Astrocyte (in vitro differentiated cells and primary cell): ENCODE measurements around the gene STRADB. TPM values are rescaled to one million over a fixed set of nuclear protein-coding genes. Genes with fewer than 3 reads are reported as not detected.

Experiments
- DNase-seq: peaks from one replicate; pipeline ENCODE4 v3.0.0-alpha.2; 2010; ENCODE audit warnings: low read depth
- FAIRE-seq: peaks from 2 replicates; lab custom pipeline; 2011; peaks lifted over from hg19 to GRCh38; lab: Jason Lieb, UNC
- H2AFZ ChIP-seq: 2 replicates; pipeline ENCODE4 v1.6.0; 2012; ENCODE audit warnings: low read depth, low read length, inconsistent platforms
- H3K27ac ChIP-seq: 2 replicates; pipeline ENCODE4 v1.5.1; 2011; ENCODE audit warnings: low read depth, low read length, inconsistent platforms
- H3K27me3 ChIP-seq: 2 replicates; pipeline ENCODE4 v1.6.0; 2011; ENCODE audit warnings: low read length, inconsistent platforms; ENCODE audit not compliant: insufficient read depth
- H3K36me3 ChIP-seq: 2 replicates; pipeline ENCODE4 v1.5.1; 2011; ENCODE audit warnings: low read length, inconsistent platforms; ENCODE audit not compliant: insufficient read depth
- H3K4me1 ChIP-seq: 2 replicates; pipeline ENCODE4 v1.5.1; 2011; ENCODE audit warnings: low read length, inconsistent platforms; ENCODE audit not compliant: insufficient read depth
- H3K4me2 ChIP-seq: 2 replicates; pipeline ENCODE4 v1.6.0; 2012; ENCODE audit warnings: low read length, inconsistent platforms
- H3K4me3 ChIP-seq: 2 replicates; pipeline ENCODE4 v1.5.1; 2011; ENCODE audit warnings: low read depth, mild to moderate bottlenecking, low read length, inconsistent platforms; ENCODE audit not compliant: insufficient read depth
- H3K79me2 ChIP-seq: 2 replicates; pipeline ENCODE4 v1.6.0; 2012; ENCODE audit warnings: mild to moderate bottlenecking, low read length, inconsistent platforms; ENCODE audit not compliant: insufficient read depth
- H3K9ac ChIP-seq: 2 replicates; pipeline ENCODE4 v1.6.0; 2012; ENCODE audit warnings: mild to moderate bottlenecking, low read length, inconsistent platforms
- H3K9me3 ChIP-seq: 2 replicates; pipeline ENCODE4 v1.5.1; 2012; ENCODE audit warnings: low read depth, mild to moderate bottlenecking, low read length, inconsistent platforms; ENCODE audit not compliant: insufficient read depth
- H4K20me1 ChIP-seq: 2 replicates; pipeline ENCODE4 v1.6.0; 2012; ENCODE audit warnings: low read length, inconsistent platforms; ENCODE audit not compliant: insufficient read depth
- H3K27ac Mint-ChIP-seq: one replicate; pipeline ENCODE4 v1.8.0; 2021; ENCODE audit warnings: mild to moderate bottlenecking, mixed read lengths; ENCODE audit not compliant: unreplicated experiment
- H3K27me3 Mint-ChIP-seq: one replicate; pipeline ENCODE4 v1.8.0; 2021; ENCODE audit warnings: low read depth, mixed read lengths; ENCODE audit not compliant: unreplicated experiment
- H3K36me3 Mint-ChIP-seq: one replicate; pipeline ENCODE4 v1.8.0; 2021; ENCODE audit warnings: low read depth, mixed read lengths; ENCODE audit not compliant: unreplicated experiment
- H3K4me1 Mint-ChIP-seq: one replicate; pipeline ENCODE4 v1.8.0; 2021; ENCODE audit warnings: low read depth, mixed read lengths; ENCODE audit not compliant: unreplicated experiment
- H3K4me3 Mint-ChIP-seq: one replicate; pipeline ENCODE4 v1.8.0; 2021; ENCODE audit warnings: mild to moderate bottlenecking, moderate library complexity, mixed read lengths; ENCODE audit not compliant: unreplicated experiment
- H3K9me3 Mint-ChIP-seq: one replicate; pipeline ENCODE4 v1.8.0; 2021; ENCODE audit warnings: mild to moderate bottlenecking, mixed read lengths; ENCODE audit not compliant: unreplicated experiment
- CTCF ChIP-seq: IDR thresholded peaks from 2 replicates; pipeline ENCODE4 v1.5.1; 2011; ENCODE audit warnings: low read depth, mild to moderate bottlenecking, inconsistent platforms, low read length, moderate library complexity; ENCODE audit not compliant: insufficient read depth
- EZH2 ChIP-seq: IDR thresholded peaks from 2 replicates; pipeline ENCODE4 v1.6.1; 2012; ENCODE audit warnings: mild to moderate bottlenecking, low read length, inconsistent platforms; ENCODE audit not compliant: insufficient read depth
- total RNA-seq: library from RNA; stranded (reverse); gene quantifications from 2 replicates; pipeline ENCODE4 v1.2.1, GENCODE V29; 2021

Gene STRADB
- total RNA-seq, 1 donor from 2014 or later = 40.5 TPM

- Mint-ChIP-seq H3K4me3 (no peak overlapping the region), H3K27ac (no peak overlapping the region), H3K4me1 (no peaks in the 10 kb centered on the region), H3K27me3 (no peaks in the 10 kb centered on the region), H3K36me3 (no peaks in the 10 kb centered on the region), H3K9me3 (peaks cover 13% of the 10 kb centered on the region)
- H3K27ac ChIP-seq = no peak overlapping the region
- no peaks in the 10 kb centered on the region for H3K4me1 ChIP-seq
- TF ChIP-seq CTCF = no peak
- no peak for TF ChIP-seq EZH2
- no peaks in the 10 kb centered on the region for H3K9me3 ChIP-seq
- no peak for FAIRE-seq
- H2AFZ ChIP-seq = no peak overlapping the region
- DNase-seq = no peak
- no peaks in the 10 kb centered on the region for H3K27me3 ChIP-seq
- H3K4me3 ChIP-seq = no peak overlapping the region
- no peak overlapping the region for H3K9ac ChIP-seq
- H4K20me1 ChIP-seq = no peaks in the 10 kb centered on the region
- H3K4me2 ChIP-seq = no peak overlapping the region
- no peaks in the 10 kb centered on the region for H3K79me2 ChIP-seq
- H3K36me3 ChIP-seq = no peaks in the 10 kb centered on the region
Measured at GRCh38 chr2:201502713-201503112, 51.2 kb downstream of the STRADB start.

- no peak for FAIRE-seq
- H3K4me3 Mint-ChIP-seq = no peak overlapping the region
- peaks cover 7% of the 10 kb centered on the region for H3K9me3 Mint-ChIP-seq
- Histone ChIP-seq H3K4me3 (no peak overlapping the region), H3K27me3 (no peaks in the 10 kb centered on the region), H3K36me3 (no peaks in the 10 kb centered on the region), H4K20me1 (no peaks in the 10 kb centered on the region), H3K9ac (no peak overlapping the region), H3K4me2 (no peak overlapping the region), H3K79me2 (no peaks in the 10 kb centered on the region), H2AFZ (no peak overlapping the region), H3K4me1 (no peaks in the 10 kb centered on the region), H3K9me3 (no peaks in the 10 kb centered on the region), H3K27ac (no peak overlapping the region)
- no peak overlapping the region for H3K27ac Mint-ChIP-seq
- no peaks in the 10 kb centered on the region for H3K36me3 Mint-ChIP-seq
- H3K27me3 Mint-ChIP-seq = no peaks in the 10 kb centered on the region
- H3K4me1 Mint-ChIP-seq = no peaks in the 10 kb centered on the region
- no peak for DNase-seq
- TF ChIP-seq EZH2 = no peak
- no peak for TF ChIP-seq CTCF
Measured at GRCh38 chr2:201507725-201508124, 56.2 kb downstream of the STRADB start.

- Histone ChIP-seq H3K36me3 (no peaks in the 10 kb centered on the region), H3K4me3 (no peak overlapping the region), H4K20me1 (no peaks in the 10 kb centered on the region), H3K27ac (no peak overlapping the region), H3K9me3 (no peaks in the 10 kb centered on the region), H3K4me1 (peaks cover 9% of the 10 kb centered on the region), H3K4me2 (no peak overlapping the region), H2AFZ (no peak overlapping the region), H3K9ac (no peak overlapping the region), H3K79me2 (no peaks in the 10 kb centered on the region), H3K27me3 (no peaks in the 10 kb centered on the region)
- Mint-ChIP-seq H3K4me3 (no peak overlapping the region), H3K36me3 (peaks cover 3% of the 10 kb centered on the region), H3K9me3 (no peaks in the 10 kb centered on the region), H3K27ac (no peak overlapping the region), H3K4me1 (peaks cover 8% of the 10 kb centered on the region), H3K27me3 (no peaks in the 10 kb centered on the region)
- DNase-seq = peak; percentile 64
- no peak for FAIRE-seq
- TF ChIP-seq CTCF = no peak
- no peak for TF ChIP-seq EZH2
Measured at GRCh38 chr2:201513271-201513670, 61.7 kb downstream of the STRADB start.
